HG03460 (cell line): ENCODE results near the gene PRUNE2.
"Not testable (repeated sequence)": the region's sequence is repeated elsewhere in the genome, so short reads cannot be mapped to it uniquely, and the experiment has no call there.

Source experiments
- ATAC-seq: cut with Tn5 transposase; IDR thresholded peaks from one replicate; pipeline ENCODE4 v1.9.1; 2021; ENCODE audit not compliant: unreplicated experiment

The PRUNE2 gene

GRCh38 chr9:76905791-76906646 is at the start of gene PRUNE2:
Gene PRUNE2, minus strand, starts transcription at chr9:76906114. Its CDS starts 151 bp downstream, at chr9:76905963.
- no peak for ATAC-seq

- not testable (repeated sequence) for ATAC-seq
These were observed 49.5 kb upstream of the PRUNE2 start for GRCh38 chr9:76955406-76955805.

- no peak for ATAC-seq
These were observed 44.0 kb upstream of the PRUNE2 start for GRCh38 chr9:76949865-76950264.

GRCh38 chr9:76944011-76944410 is 38.1 kb upstream of the PRUNE2 start:
- no peak for ATAC-seq

GRCh38 chr9:76943054-76943453 is 37.1 kb upstream of the PRUNE2 start:
- no peak for ATAC-seq

- ATAC-seq = no peak
These were observed 26.8 kb upstream of the PRUNE2 start for GRCh38 chr9:76932757-76933156.

GRCh38 chr9:76932265-76932664 is 26.4 kb upstream of the PRUNE2 start:
- ATAC-seq = no peak

- ATAC-seq = no peak
These were observed 21.8 kb upstream of the PRUNE2 start for GRCh38 chr9:76927540-76928240.

- no peak for ATAC-seq
These were observed 20.9 kb upstream of the PRUNE2 start for GRCh38 chr9:76926846-76927245.

GRCh38 chr9:76926324-76926741 is 20.4 kb upstream of the PRUNE2 start:
- ATAC-seq = no peak

- ATAC-seq = no peak
These were observed 15.3 kb upstream of the PRUNE2 start for GRCh38 chr9:76921165-76921564.

- ATAC-seq = no peak
These were observed 11.4 kb upstream of the PRUNE2 start for GRCh38 chr9:76917299-76917698.

- no peak for ATAC-seq
These were observed 10.3 kb upstream of the PRUNE2 start for GRCh38 chr9:76916231-76916630.

- ATAC-seq = no peak
These were observed 7.6 kb upstream of the PRUNE2 start for GRCh38 chr9:76913467-76913866.

- ATAC-seq = no peak
These were observed 6.8 kb upstream of the PRUNE2 start for GRCh38 chr9:76912636-76913275.

GRCh38 chr9:76911971-76912370 is 6.1 kb upstream of the PRUNE2 start:
- ATAC-seq = no peak

GRCh38 chr9:76910861-76911260 is 4.9 kb upstream of the PRUNE2 start:
- no peak for ATAC-seq

- ATAC-seq = no peak
These were observed 697 bp upstream of the PRUNE2 start for GRCh38 chr9:76906647-76906975.

- ATAC-seq = no peak
These were observed 1.1 kb downstream of the PRUNE2 start for GRCh38 chr9:76904661-76905457.

GRCh38 chr9:76902395-76902794 is 3.5 kb downstream of the PRUNE2 start:
- ATAC-seq = no peak

- ATAC-seq = no peak
These were observed 4.1 kb downstream of the PRUNE2 start for GRCh38 chr9:76901801-76902200.
